ENCODE data around the gene GCLC. TPM values are rescaled to one million over a fixed set of nuclear protein-coding genes. Genes with fewer than 3 reads are reported as not detected.
"Not testable (repeated sequence)": the region's sequence is repeated elsewhere in the genome, so short reads cannot be mapped to it uniquely, and the experiment has no call there.

The GCLC gene
- polyA plus RNA-seq, 3 donors = 6.4 to 15.7 (median 10.1) TPM

DNA sequence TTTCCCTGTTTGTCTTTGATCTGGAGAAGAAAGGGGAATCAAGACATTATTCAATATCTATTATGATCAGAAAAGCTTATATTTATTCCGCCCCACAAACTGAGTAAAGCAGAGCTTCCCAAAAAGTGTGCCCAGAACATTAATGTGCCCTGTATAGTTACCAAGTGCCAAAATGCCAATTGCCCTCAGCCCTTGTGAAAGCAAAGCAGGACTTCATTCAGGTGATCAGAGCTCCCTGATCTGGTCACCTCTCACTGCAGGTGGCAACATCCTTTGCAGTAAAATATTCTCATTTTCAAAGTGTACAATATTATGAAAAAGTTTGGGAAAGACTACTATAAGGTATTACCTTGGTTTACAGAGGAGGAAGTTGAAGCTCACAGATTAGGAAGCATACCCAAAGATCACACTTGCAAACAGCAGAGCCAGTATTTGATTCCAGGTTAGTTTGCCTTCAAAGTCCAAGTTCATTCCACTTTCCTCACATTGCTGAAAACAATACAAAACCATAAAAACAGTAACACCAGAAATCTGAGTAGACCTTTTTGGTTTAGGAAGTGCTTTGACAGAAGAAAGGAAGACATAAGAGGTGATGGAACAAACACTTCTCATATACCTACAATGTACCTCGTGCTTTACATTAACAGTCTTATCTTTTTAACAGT lies 19.6 kb upstream of the GCLC start:
- TF ChIP-seq, protein P1, sequence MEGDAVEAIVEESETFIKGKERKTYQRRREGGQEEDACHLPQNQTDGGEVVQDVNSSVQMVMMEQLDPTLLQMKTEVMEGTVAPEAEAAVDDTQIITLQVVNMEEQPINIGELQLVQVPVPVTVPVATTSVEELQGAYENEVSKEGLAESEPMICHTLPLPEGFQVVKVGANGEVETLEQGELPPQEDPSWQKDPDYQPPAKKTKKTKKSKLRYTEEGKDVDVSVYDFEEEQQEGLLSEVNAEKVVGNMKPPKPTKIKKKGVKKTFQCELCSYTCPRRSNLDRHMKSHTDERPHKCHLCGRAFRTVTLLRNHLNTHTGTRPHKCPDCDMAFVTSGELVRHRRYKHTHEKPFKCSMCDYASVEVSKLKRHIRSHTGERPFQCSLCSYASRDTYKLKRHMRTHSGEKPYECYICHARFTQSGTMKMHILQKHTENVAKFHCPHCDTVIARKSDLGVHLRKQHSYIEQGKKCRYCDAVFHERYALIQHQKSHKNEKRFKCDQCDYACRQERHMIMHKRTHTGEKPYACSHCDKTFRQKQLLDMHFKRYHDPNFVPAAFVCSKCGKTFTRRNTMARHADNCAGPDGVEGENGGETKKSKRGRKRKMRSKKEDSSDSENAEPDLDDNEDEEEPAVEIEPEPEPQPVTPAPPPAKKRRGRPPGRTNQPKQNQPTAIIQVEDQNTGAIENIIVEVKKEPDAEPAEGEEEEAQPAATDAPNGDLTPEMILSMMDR (IDR thresholded peaks at IDR 0.05) = no peak
- no CpG with 5 or more reads among the region's 2 CpGs for WGBS (ENCODE audit: insufficient coverage)

DNA sequence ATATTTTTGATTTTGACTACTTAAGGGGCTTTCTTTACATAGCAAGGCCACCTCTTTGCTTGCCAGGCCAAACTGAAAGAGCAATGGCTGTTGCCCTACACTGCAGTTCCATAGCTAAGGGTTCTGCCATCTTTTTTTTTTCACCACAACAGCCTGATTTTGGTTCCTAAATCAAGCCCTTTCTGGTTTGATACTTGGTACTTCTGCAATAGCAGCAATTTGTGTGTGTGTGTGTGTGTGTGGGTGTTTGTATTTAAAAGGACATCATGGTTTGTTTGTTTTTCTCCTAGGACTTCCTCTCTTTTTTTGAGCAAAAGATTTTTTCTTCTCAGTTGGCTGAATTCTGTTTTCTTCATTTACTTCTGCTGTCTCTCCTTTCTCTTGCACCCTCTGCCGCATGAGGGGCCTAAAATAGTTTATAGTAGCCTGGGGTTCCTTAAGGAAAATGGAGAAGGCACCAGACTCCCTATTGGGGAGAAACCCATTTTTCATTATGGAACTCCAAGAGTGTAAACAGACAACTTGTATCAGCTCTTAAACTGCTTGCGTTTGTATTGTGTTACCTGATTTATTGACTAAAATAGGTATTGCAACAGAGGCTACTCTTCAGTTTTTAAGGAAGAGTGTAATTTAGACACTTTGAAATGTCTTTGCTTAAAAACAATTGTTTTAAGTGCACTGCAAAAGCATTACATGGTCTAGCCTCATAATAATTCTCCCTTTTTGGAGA lies 12.2 kb upstream of the GCLC start:
- Histone ChIP-seq H3K4me2 (replicated peaks; ENCODE audit: extremely low read depth, low read length, poor library complexity, severe bottlenecking) (no peak overlapping the region), H3K27me3 (ENCODE audit: control insufficient read depth in 2 of 2, insufficient read depth in 2 of 2, low read length in 2 of 2) (no peaks in the 10 kb centered on the region), H3K4me1 (ENCODE audit: control insufficient read depth in 1 of 2, insufficient read depth in 2 of 2, low read length in 2 of 2) (no peaks in the 10 kb centered on the region), H3K9me3 (replicated peaks in 1 of 2; ENCODE audit: control insufficient read depth in 1 of 2, insufficient read depth in 1 of 2, low read length in 2 of 2) (peaks cover 14 to 23% of the 10 kb centered on the region in 2 donors), H2AFZ (ENCODE audit: insufficient read depth, low read depth, low read length, poor library complexity, severe bottlenecking) (no peak overlapping the region), H3K9ac (ENCODE audit: insufficient read depth, low read length, poor library complexity, severe bottlenecking) (no peak overlapping the region), H4K20me1 (ENCODE audit: insufficient read depth, low read length) (no peaks in the 10 kb centered on the region), H3K4me3 (replicated peaks in 1 of 3; ENCODE audit: low read depth in 2 of 3, low read length in 3 of 3) (no peak overlapping the region), H3K27ac (ENCODE audit: low read depth in 1 of 2, low read length in 2 of 2) (no peak overlapping the region), H3K79me2 (ENCODE audit: insufficient read depth, low read length) (no peaks in the 10 kb centered on the region), H3K36me3 (replicated peaks in 1 of 2; ENCODE audit: control insufficient read depth in 1 of 2, insufficient read depth in 2 of 2, low read length in 2 of 2) (no peaks in the 10 kb centered on the region)
- 80% methylated on average over 1 of the region's 2 CpGs for WGBS (ENCODE audit: insufficient coverage)
- no peaks in the 10 kb centered on the region for H3K36me3 Mint-ChIP-seq
- no peak overlapping the region for H3K27ac Mint-ChIP-seq
- H3K9me3 Mint-ChIP-seq = peaks cover 8 to 38% (median 30%) of the 10 kb centered on the region in 7 donors
- H3K4me3 Mint-ChIP-seq = no peak overlapping the region
- DNase-seq = no peak
- no peaks in the 10 kb centered on the region for H3K4me1 Mint-ChIP-seq
- H3K27me3 Mint-ChIP-seq (ENCODE audit: low read depth in 3 of 3) = peaks cover 0 to 5% (median 0%) of the 10 kb centered on the region in 3 donors
- TF ChIP-seq, protein P1 (IDR thresholded peaks at IDR 0.05) = no peak
- intact Hi-C loops (cut with micrococcal nuclease) = no loop called here

More for the DNA sequence above, 19.6 kb upstream of the GCLC start:
- no peak overlapping the region for H3K4me3 ChIP-seq (replicated peaks in 1 of 3; ENCODE audit: low read depth in 2 of 3, low read length in 3 of 3)
- H3K27ac ChIP-seq (ENCODE audit: low read depth in 1 of 2, low read length in 2 of 2) = no peak overlapping the region
- H3K9me3 ChIP-seq (replicated peaks in 1 of 2; ENCODE audit: control insufficient read depth in 1 of 2, insufficient read depth in 1 of 2, low read length in 2 of 2) = peaks cover 4% of the 10 kb centered on the region in 2 donors
- no peaks in the 10 kb centered on the region for H4K20me1 ChIP-seq (ENCODE audit: insufficient read depth, low read length)
- DNase-seq = no peak
- Mint-ChIP-seq H3K4me3 (no peak overlapping the region), H3K9me3 (peaks cover 4 to 16% (median 9%) of the 10 kb centered on the region in 7 donors), H3K36me3 (no peaks in the 10 kb centered on the region), H3K27ac (no peak overlapping the region), H3K4me1 (no peaks in the 10 kb centered on the region), H3K27me3 (ENCODE audit: low read depth in 3 of 3) (peaks cover 0 to 1% (median 0%) of the 10 kb centered on the region in 3 donors)
- no peak overlapping the region for H3K9ac ChIP-seq (ENCODE audit: insufficient read depth, low read length, poor library complexity, severe bottlenecking)
- intact Hi-C loops (cut with micrococcal nuclease) = no loop called here
- no peaks in the 10 kb centered on the region for H3K4me1 ChIP-seq (ENCODE audit: control insufficient read depth in 1 of 2, insufficient read depth in 2 of 2, low read length in 2 of 2)
- no peaks in the 10 kb centered on the region for H3K79me2 ChIP-seq (ENCODE audit: insufficient read depth, low read length)
- H3K27me3 ChIP-seq (ENCODE audit: control insufficient read depth in 2 of 2, insufficient read depth in 2 of 2, low read length in 2 of 2) = no peaks in the 10 kb centered on the region
- no peak overlapping the region for H3K4me2 ChIP-seq (replicated peaks; ENCODE audit: extremely low read depth, low read length, poor library complexity, severe bottlenecking)
- no peak overlapping the region for H2AFZ ChIP-seq (ENCODE audit: insufficient read depth, low read depth, low read length, poor library complexity, severe bottlenecking)
- H3K36me3 ChIP-seq (replicated peaks in 1 of 2; ENCODE audit: control insufficient read depth in 1 of 2, insufficient read depth in 2 of 2, low read length in 2 of 2) = no peaks in the 10 kb centered on the region

DNA sequence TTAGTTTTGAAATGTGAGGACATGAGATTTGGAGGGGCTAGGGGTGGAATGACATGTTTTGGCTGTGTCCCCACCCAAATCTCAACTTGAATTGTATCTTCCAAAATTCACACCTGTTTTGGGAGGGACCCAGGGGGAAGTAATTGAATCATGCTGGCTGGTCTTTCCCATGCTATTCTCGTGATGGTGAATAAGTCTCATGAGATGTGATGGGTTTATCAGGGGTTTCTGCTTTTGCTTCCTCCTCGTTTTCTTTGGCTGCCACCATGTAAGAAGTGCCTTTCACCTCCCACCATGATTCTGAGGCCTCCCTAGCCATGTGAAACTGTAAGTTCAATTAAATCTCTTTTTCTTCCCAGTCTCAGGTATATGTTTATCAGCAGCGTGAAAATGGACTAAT lies 8.7 kb upstream of the GCLC start:
- H3K79me2 ChIP-seq (ENCODE audit: insufficient read depth, low read length); H3K27ac ChIP-seq (ENCODE audit: low read depth in 1 of 2, low read length in 2 of 2); H3K4me1 Mint-ChIP-seq; DNase-seq; intact Hi-C loops (cut with micrococcal nuclease); H3K4me1 ChIP-seq (ENCODE audit: control insufficient read depth in 1 of 2, insufficient read depth in 2 of 2, low read length in 2 of 2); H3K4me2 ChIP-seq (replicated peaks; ENCODE audit: extremely low read depth, low read length, poor library complexity, severe bottlenecking); H3K27me3 Mint-ChIP-seq (ENCODE audit: low read depth in 3 of 3); H3K36me3 Mint-ChIP-seq; H3K4me3 ChIP-seq (replicated peaks in 1 of 3; ENCODE audit: low read depth in 2 of 3, low read length in 3 of 3); H3K36me3 ChIP-seq (replicated peaks in 1 of 2; ENCODE audit: control insufficient read depth in 1 of 2, insufficient read depth in 2 of 2, low read length in 2 of 2); H4K20me1 ChIP-seq (ENCODE audit: insufficient read depth, low read length); H3K27ac Mint-ChIP-seq; H3K27me3 ChIP-seq (ENCODE audit: control insufficient read depth in 2 of 2, insufficient read depth in 2 of 2, low read length in 2 of 2); H3K4me3 Mint-ChIP-seq; H3K9ac ChIP-seq (ENCODE audit: insufficient read depth, low read length, poor library complexity, severe bottlenecking); H2AFZ ChIP-seq (ENCODE audit: insufficient read depth, low read depth, low read length, poor library complexity, severe bottlenecking): not testable (repeated sequence)
- 88% methylated on average over 1 of the region's 3 CpGs for WGBS (ENCODE audit: insufficient coverage)
- peaks cover 5 to 13% of the 10 kb centered on the region in 2 donors for H3K9me3 ChIP-seq (replicated peaks in 1 of 2; ENCODE audit: control insufficient read depth in 1 of 2, insufficient read depth in 1 of 2, low read length in 2 of 2)
- H3K9me3 Mint-ChIP-seq = peaks cover 5 to 23% (median 15%) of the 10 kb centered on the region in 7 donors
